ENCODE results near the gene ALMS1. TPM values are rescaled to one million over a fixed set of nuclear protein-coding genes. Genes with fewer than 3 reads are reported as not detected.

ALMS1 gene
- total RNA-seq, 1 donor from 2014 or later = 22.0 TPM

GRCh38 chr2:73370348-73370747 is 15.3 kb upstream of the ALMS1 start:
- no peak for ATAC-seq
- intact Hi-C loops (cut with DNase I) = no loop called here
- no peak for DNase-seq
- Histone ChIP-seq H3K27ac (no peak overlapping the region), H3K9me3 (no peaks in the 10 kb centered on the region), H3K4me1 (no peaks in the 10 kb centered on the region), H3K27me3 (ENCODE audit: low read depth) (peaks cover 3% of the 10 kb centered on the region), H3K36me3 (no peaks in the 10 kb centered on the region), H3K4me3 (no peak overlapping the region)
- TF ChIP-seq, protein P1, sequence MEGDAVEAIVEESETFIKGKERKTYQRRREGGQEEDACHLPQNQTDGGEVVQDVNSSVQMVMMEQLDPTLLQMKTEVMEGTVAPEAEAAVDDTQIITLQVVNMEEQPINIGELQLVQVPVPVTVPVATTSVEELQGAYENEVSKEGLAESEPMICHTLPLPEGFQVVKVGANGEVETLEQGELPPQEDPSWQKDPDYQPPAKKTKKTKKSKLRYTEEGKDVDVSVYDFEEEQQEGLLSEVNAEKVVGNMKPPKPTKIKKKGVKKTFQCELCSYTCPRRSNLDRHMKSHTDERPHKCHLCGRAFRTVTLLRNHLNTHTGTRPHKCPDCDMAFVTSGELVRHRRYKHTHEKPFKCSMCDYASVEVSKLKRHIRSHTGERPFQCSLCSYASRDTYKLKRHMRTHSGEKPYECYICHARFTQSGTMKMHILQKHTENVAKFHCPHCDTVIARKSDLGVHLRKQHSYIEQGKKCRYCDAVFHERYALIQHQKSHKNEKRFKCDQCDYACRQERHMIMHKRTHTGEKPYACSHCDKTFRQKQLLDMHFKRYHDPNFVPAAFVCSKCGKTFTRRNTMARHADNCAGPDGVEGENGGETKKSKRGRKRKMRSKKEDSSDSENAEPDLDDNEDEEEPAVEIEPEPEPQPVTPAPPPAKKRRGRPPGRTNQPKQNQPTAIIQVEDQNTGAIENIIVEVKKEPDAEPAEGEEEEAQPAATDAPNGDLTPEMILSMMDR (IDR thresholded peaks at IDR 0.05) = no peak

DNA sequence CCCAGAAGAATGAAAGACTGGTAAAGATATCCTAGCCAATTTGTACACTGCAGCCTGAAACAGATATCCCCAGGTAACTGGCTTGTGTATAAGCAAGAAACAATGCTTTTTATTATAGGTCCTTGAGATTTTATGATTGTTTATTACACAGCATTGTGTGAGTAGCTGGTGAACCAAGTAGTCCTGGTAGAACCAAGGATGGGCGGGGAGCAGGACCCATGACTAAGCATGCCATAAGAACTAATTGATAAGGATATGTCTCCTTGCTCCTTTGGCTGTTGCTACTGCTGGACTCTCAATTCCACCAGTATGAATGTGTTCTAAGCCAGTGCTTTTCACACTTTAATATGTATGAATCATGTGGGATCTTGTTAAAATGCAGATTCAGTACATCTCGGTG is 12.3 kb upstream of the ALMS1 start:
- no peak for ATAC-seq

GRCh38 chr2:73374269-73374668 is 11.4 kb upstream of the ALMS1 start:
- DNase-seq = no peak
- Histone ChIP-seq H3K27me3 (ENCODE audit: low read depth) (peaks cover 3% of the 10 kb centered on the region), H3K9me3 (no peaks in the 10 kb centered on the region), H3K4me1 (no peaks in the 10 kb centered on the region), H3K27ac (no peak overlapping the region), H3K4me3 (no peak overlapping the region), H3K36me3 (no peaks in the 10 kb centered on the region)
- intact Hi-C loops (cut with DNase I) = no loop called here
- no peak for ATAC-seq
- TF ChIP-seq, protein P1 (IDR thresholded peaks at IDR 0.05) = no peak

More for the DNA sequence above, 12.3 kb upstream of the ALMS1 start:
- TF ChIP-seq, protein P1 (IDR thresholded peaks at IDR 0.05) = no peak
- Histone ChIP-seq H3K27me3 (ENCODE audit: low read depth) (peaks cover 3% of the 10 kb centered on the region), H3K4me1 (no peaks in the 10 kb centered on the region), H3K4me3 (no peak overlapping the region), H3K9me3 (no peaks in the 10 kb centered on the region), H3K27ac (no peak overlapping the region), H3K36me3 (no peaks in the 10 kb centered on the region)
- DNase-seq = no peak
- intact Hi-C loops (cut with DNase I) = no loop called here

DNA sequence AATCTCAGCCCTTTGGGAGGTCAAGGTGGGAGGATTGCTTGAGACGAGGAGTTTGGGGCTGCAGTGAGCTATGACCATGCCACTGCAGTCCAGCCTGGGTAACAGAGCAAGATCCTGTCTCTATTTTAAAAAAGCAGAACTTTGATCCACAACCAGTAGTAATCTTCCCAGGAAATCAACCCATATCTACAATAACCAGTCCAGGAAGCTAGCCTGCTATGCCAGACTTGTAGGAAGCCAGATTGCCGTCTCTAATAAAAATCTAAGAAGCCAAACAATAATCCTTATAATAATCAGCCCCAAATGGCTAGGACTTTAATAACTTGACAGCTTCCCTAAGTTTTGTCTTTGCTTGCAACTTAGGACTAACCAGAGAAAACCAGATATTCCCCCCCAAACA is 9.0 kb upstream of the ALMS1 start:
- Histone ChIP-seq H3K27me3 (ENCODE audit: low read depth) (peaks cover 9% of the 10 kb centered on the region), H3K27ac (no peak overlapping the region), H3K4me1 (no peaks in the 10 kb centered on the region), H3K36me3 (no peaks in the 10 kb centered on the region), H3K9me3 (no peaks in the 10 kb centered on the region), H3K4me3 (no peak overlapping the region)
- no peak for DNase-seq
- no peak for ATAC-seq
- TF ChIP-seq, protein P1 (IDR thresholded peaks at IDR 0.05) = no peak
- intact Hi-C loops (cut with DNase I) = no loop called here

GRCh38 chr2:73383036-73383435 is 2.6 kb upstream of the ALMS1 start:
- DNase-seq (no peak), ATAC-seq (no peak)
- Histone ChIP-seq H3K9me3 (no peaks in the 10 kb centered on the region), H3K36me3 (no peaks in the 10 kb centered on the region), H3K4me3 (no peak overlapping the region), H3K27ac (no peak overlapping the region), H3K27me3 (ENCODE audit: low read depth) (peaks cover 5% of the 10 kb centered on the region), H3K4me1 (peaks cover 14% of the 10 kb centered on the region)
- TF ChIP-seq, protein P1 (IDR thresholded peaks at IDR 0.05) = no peak
- intact Hi-C loops (cut with DNase I) = no loop called here

DNA sequence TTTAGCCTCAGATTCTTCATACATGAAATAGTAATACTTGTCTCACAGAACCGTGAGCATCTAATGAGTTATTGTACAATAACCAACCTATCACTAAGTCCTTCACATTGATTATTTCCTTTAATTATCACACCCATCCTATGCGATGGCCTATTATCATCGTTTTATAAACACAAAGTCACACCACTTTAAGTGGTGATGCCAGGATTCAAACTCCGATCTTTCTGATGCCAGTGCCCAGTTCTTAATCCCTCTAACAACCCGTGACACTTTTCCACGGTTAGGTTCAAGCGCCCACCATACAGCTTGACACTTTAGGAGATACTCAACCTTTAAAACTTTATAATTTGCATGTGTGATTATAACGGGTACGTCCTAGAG is 523 bp upstream of the ALMS1 start:
- Histone ChIP-seq H3K4me3 (peak overlapping the region; percentile 90), H3K36me3 (no peaks in the 10 kb centered on the region), H3K4me1 (peaks cover 14% of the 10 kb centered on the region), H3K27ac (peak overlapping the region; percentile 89), H3K27me3 (ENCODE audit: low read depth) (peaks cover 5% of the 10 kb centered on the region), H3K9me3 (no peaks in the 10 kb centered on the region)
- intact Hi-C loops (cut with DNase I) = no loop called here
- TF ChIP-seq, protein P1 (IDR thresholded peaks at IDR 0.05) = no peak
- no peak for DNase-seq
- ATAC-seq = no peak

Measured in lower lobe of right lung (tissue), 2 donors.